Heart left ventricle (tissue), 16 donors: ENCODE data around the gene ARAP1. TPM values are rescaled to one million over a fixed set of nuclear protein-coding genes. Genes with fewer than 3 reads are reported as not detected.
A peak's percentile ranks its signal among the peaks of the same experiment; 100 is the strongest.

ENCODE experiments used
- ATAC-seq, 4 donors: fragments of 200-7000 bp; cut with Tn5 transposase; one replicate each; pipeline ENCODE4 v1.9.1; 2020 to 2022; ENCODE audit warnings: moderate library complexity in 4 of 4, mild to moderate bottlenecking in 3 of 4, moderate number of reproducible peaks in 1 of 4
- DNase-seq, 5 donors: peaks; one replicate each; pipeline ENCODE4 v3.0.0-alpha.2; 2020
- H3K27ac ChIP-seq, 12 donors: fragments of 200-600 bp; sonication (generic) in 4 of 12; one replicate each; pipeline versions ENCODE4 v1.5.0 to v1.8.0; 2016 to 2022; ENCODE audit warnings: mild to moderate bottlenecking in 2 of 12
- H3K27me3 ChIP-seq, 9 donors: fragments of 200-600 bp; sonication (generic) in 2 of 9; one replicate each; pipeline versions ENCODE4 v1.5.1 to v1.8.0; 2016 to 2022; ENCODE audit warnings: mild to moderate bottlenecking in 3 of 9
- H3K36me3 ChIP-seq, 9 donors: fragments of 200-600 bp; sonication (generic) in 2 of 9; one replicate each; pipeline versions ENCODE4 v1.5.0 to v1.8.0; 2018 to 2022; ENCODE audit warnings: mild to moderate bottlenecking in 2 of 9
- H3K4me1 ChIP-seq, 12 donors: fragments of 200-600 bp; sonication (generic) in 4 of 12; one replicate each; pipeline versions ENCODE4 v1.5.0 to v1.8.0; 2016 to 2022; ENCODE audit warnings: mild to moderate bottlenecking in 3 of 12
- H3K4me3 ChIP-seq, 12 donors: fragments of 200-600 bp; sonication (generic) in 4 of 12; one replicate each; pipeline versions ENCODE4 v1.5.0 to v1.8.0; 2017 to 2022; ENCODE audit warnings: mild to moderate bottlenecking in 9 of 12, moderate library complexity in 4 of 12
- H3K9me3 ChIP-seq, 12 donors: fragments of 200-600 bp; sonication (generic) in 4 of 12; one replicate each; pipeline versions ENCODE4 v1.5.0 to v1.8.0; 2016 to 2022; ENCODE audit warnings: mild to moderate bottlenecking in 1 of 12
- POLR2A ChIP-seq, 2 donors: fragments of 450-650 bp; IDR thresholded peaks; one replicate each; pipeline ENCODE4 v1.6.1; 2017; ENCODE audit warnings: antibody characterized with exemption in 2 of 2, mild to moderate bottlenecking in 2 of 2, moderate library complexity in 2 of 2
- WGBS, 4 donors: extraction: QIAGEN DNeasy Blood & Tissue Kit in 2 of 4; methylation state at CpG; one replicate each; pipeline versions ENCODE4 v1.1.5 to v1.1.7; 2013 to 2018; 5-methylcytosine and 5-hydroxymethylcytosine counted together
- intact Hi-C, 10 donors: fragments of 100-400 bp; cut with DNase I; formaldehyde crosslinking; loops; one replicate each; pipeline versions ENCODE4 v1.11.1 to v1.14.2; 2022
- polyA plus RNA-seq, 2 donors: library from polyadenylated mRNA; stranded (reverse); fragments of 200-250 nt; gene quantifications; one replicate each; pipeline ENCODE4 v1.2.3, GENCODE V29; 2013
- total RNA-seq, 9 donors: library from RNA; depleted of rRNA in 2 of 9; stranded (reverse); fragments of >200 nt in 2 of 9; fragmentation: NEBNext Ultra II Directional in 3 of 9; extraction: Animal tissue kit (Norgen Biotek cat#: 25700) in 3 of 9; gene quantifications; one replicate each; pipeline versions ENCODE4 v1.1.0 to v1.2.4, GENCODE V29; 2016 to 2023
- TF ChIP-seq, protein P1 (sequence below), 12 donors: fragments of 200-600 bp; sonication (generic) in 4 of 12; IDR thresholded peaks; one replicate each; pipeline versions ENCODE4 v1.5.0 to v1.8.0; 2018 to 2022; ENCODE audit warnings: antibody characterized with exemption in 12 of 12, mild to moderate bottlenecking in 5 of 12
- donor health status: ischemic (EF 13 %, LVEDD 7.1; RV severe dilation, severe dysfunction).
- donor health status: healthy with polysubstance abuse.
- donor health status: DM: no; HTN: yes; CAD: no.
- donor health status: DM: no; HTN: no; CAD: no.
- donor health status: ischemic (EF 25% LVEDD 6.9; RV normal size, moderate dysfunction).
- donor health status: ischemic (EF 25% LVEDD 5.7; RV mildly dilated, moderate dysfunction).
- donor health status: healthy.
- donor health status: DM: yes; HTN: yes; CAD: no.
- donor health status: ischemic (EF 35%, LVEDD 5.7; RV mildly dilated, moderate dysfunction).
- donor health status: nonischemic (EF 11% LVEDD 7.7; RV severe dilation, severe dysfunction).
- donor health status: DM: yes; HTN: yes; CAD: no.
- donor health status: PGD.
- donor health status: ischemic (EF 29% LVEDD 5.4; RV normal size, mild dysfunction).
- donor health status: nonischemic (EF 23%, LVEDD 6.1; RV moderate dilation, normal function).

ARAP1 gene
- total and polyA plus RNA-seq, 11 donors, result 35.4 to 116 (median 43.6) TPM

DNA sequence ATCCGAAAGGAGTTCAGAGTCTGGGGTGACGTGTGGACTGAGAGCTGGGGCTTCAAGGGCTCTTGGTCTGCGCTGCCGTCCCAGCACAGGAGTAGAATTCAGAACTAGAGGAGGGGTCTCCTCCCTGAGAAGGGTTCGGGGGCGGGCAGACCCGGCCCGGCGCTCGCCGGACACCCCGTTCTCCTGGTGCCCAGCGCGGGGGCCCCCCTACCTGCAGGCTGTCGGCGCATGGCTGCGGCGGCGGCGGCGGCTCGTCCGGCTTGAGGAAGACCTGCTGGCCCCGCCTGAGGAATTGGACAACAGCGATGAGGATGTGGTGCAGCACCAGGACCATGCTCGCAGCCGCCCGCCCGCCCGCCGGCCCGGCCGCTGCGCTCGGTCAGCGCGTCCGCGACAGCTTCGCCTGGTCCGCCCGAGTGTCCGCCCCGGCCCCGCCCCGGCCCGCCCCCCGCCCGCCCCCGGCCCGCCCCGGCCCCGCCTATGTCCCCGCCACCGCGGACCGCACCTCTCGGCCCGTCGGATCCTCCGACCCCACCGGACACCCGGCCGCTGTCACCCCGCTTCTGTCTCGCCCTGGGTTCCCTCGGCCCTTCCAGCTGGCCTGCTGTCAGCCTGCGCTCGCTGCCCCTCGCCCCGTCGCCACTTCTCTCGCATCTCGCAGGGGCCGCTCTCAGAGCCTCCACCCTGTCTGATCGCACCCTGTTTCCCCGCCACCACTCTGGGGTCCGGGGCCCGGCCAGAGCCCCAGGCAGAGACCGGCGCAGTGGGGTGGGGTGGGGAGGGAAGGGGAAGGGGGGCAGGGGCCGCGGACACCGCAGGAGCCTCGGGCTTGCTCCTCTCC, 109.9 kb downstream of the ARAP1 start:
- TF ChIP-seq, protein P1, sequence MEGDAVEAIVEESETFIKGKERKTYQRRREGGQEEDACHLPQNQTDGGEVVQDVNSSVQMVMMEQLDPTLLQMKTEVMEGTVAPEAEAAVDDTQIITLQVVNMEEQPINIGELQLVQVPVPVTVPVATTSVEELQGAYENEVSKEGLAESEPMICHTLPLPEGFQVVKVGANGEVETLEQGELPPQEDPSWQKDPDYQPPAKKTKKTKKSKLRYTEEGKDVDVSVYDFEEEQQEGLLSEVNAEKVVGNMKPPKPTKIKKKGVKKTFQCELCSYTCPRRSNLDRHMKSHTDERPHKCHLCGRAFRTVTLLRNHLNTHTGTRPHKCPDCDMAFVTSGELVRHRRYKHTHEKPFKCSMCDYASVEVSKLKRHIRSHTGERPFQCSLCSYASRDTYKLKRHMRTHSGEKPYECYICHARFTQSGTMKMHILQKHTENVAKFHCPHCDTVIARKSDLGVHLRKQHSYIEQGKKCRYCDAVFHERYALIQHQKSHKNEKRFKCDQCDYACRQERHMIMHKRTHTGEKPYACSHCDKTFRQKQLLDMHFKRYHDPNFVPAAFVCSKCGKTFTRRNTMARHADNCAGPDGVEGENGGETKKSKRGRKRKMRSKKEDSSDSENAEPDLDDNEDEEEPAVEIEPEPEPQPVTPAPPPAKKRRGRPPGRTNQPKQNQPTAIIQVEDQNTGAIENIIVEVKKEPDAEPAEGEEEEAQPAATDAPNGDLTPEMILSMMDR (IDR thresholded peaks at IDR 0.05), result no peak
- peak in 1 of 2 donors; percentile 83 for TF ChIP-seq POLR2A (IDR thresholded peaks at IDR 0.05)
- no peaks in the 10 kb centered on the region for H3K36me3 ChIP-seq
- H3K9me3 ChIP-seq, result no peaks in the 10 kb centered on the region
- DNase-seq (peak; percentile 45 to 74 (median 59)), ATAC-seq (peak in 3 of 4 donors; percentile 52 to 79 (median 74))
- H3K27ac ChIP-seq, result peak overlapping the region in 11 of 12 donors; percentile 45 to 83 (median 66)
- peak overlapping the region; percentile 54 to 88 (median 72) for H3K4me3 ChIP-seq
- WGBS, 4 donors, result 1 to 3% (median 2%) methylated on average over 17 to 85 of the region's 85 CpGs
- peaks cover 5 to 50% (median 26%) of the 10 kb centered on the region in 12 donors for H3K4me1 ChIP-seq
- H3K27me3 ChIP-seq, result peaks cover 0 to 29% (median 0%) of the 10 kb centered on the region in 9 donors
- intact Hi-C loops, result loop anchor here in 9 of 10 donors (1.0 to 10.0 kb wide), 9 partner anchors 43 to 171 kb away; no protein-coding TSS in a partner anchor

DNA sequence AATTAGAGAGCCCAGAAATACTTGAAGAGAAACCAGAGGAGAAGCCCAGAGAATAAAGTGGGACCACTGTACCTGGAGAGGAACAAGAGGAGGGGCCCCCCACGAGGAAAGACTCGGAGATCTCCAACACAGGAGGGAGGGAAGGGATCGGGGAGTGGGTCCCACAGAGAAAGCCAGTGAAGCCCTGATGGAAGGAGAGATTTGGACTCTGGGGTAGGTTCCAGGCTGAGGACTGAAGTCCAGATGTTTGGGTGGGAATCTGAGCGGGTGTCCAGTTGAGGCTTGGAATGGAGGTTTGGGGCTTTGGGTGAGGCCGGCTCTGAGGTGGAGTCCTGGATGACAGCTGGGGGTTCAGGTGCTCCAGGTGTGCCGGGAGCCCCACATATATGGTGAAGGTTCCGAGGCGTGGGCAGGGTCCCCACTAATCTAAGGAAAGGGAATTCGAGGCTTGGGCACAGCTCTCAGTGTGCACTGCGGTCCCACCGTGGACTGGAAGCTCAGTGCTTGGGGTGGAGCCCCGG, 110.6 kb downstream of the ARAP1 start:
- Histone ChIP-seq H3K27ac (peak overlapping the region; percentile 6 to 83 (median 65)), H3K4me3 (peak overlapping the region; percentile 54 to 88 (median 72))
- intact Hi-C loops, result loop anchor here in 9 of 10 donors (1.0 to 10.0 kb wide), 9 partner anchors 42 to 171 kb away; no protein-coding TSS in a partner anchor

DNA sequence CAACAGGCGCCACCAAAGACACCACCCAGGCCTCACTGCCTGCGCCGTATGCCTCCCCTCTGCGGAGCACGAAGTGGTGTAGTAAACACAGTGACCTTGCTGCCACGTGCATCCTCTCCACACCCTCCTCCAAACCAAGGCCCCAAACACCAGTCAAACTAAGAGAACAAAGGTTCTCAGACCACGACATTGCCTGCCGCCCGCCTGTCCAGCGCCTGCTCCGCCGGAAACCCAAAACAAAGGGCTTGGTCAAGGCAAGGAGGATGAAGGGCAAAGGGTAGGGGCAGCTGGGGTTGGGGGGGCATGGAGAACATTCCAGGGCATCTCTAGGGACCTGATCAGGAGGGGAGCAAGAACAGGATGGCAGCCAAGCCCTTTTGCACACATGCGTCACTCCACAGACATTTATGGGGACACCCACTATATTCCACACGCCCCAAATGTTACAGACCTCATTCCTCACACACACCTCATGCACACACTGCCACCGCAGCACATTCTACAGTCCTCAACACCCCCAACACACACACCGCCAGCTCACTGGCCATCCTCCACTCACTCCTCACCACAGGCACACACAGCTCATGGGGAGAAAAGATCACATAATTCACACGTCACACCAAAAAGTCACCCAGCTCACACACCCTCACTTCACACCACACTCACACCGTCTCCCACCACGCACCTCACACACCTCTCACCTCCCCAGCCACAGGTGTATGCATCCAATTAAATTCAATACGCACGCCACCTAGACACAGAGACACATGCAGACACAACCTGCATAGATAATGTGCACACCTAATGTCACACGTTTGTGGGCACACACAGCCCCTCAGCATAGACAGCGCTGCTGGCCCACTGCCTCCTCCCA, 112.5 kb downstream of the ARAP1 start:
- Histone ChIP-seq H3K4me3 (peak overlapping the region in 11 of 12 donors; percentile 12 to 88 (median 73)), H3K9me3 (no peaks in the 10 kb centered on the region), H3K4me1 (peaks cover 5 to 75% (median 45%) of the 10 kb centered on the region in 12 donors), H3K27me3 (peaks cover 0 to 29% (median 0%) of the 10 kb centered on the region in 9 donors), H3K36me3 (no peaks in the 10 kb centered on the region), H3K27ac (peak overlapping the region; percentile 15 to 89 (median 60))
- WGBS, 4 donors, result 66 to 85% (median 71%) methylated on average over 23 of the region's 23 CpGs
- ATAC-seq, result peak; percentile 28 to 75 (median 40)
- intact Hi-C loops, result loop anchor here in 5 of 10 donors (2.0 to 10.0 kb wide), 3 partner anchors 41 to 167 kb away; no protein-coding TSS in a partner anchor
- TF ChIP-seq POLR2A (IDR thresholded peaks at IDR 0.05), result peak in 1 of 2 donors; percentile 9
- TF ChIP-seq, protein P1 (IDR thresholded peaks at IDR 0.05), result peak in 1 of 12 donors; percentile 8
- peak; percentile 49 to 75 (median 66) for DNase-seq

More for the DNA sequence above, 110.6 kb downstream of the ARAP1 start:
- Histone ChIP-seq H3K9me3 (no peaks in the 10 kb centered on the region), H3K36me3 (no peaks in the 10 kb centered on the region), H3K4me1 (peaks cover 5 to 57% (median 32%) of the 10 kb centered on the region in 12 donors), H3K27me3 (peaks cover 0 to 29% (median 0%) of the 10 kb centered on the region in 9 donors)
- ATAC-seq (no peak), DNase-seq (no peak)
- whole genome bisulfite sequencing, 4 donors, result 32 to 52% (median 42%) methylated on average over 11 to 12 of the region's 12 CpGs
- TF ChIP-seq, protein P1 (IDR thresholded peaks at IDR 0.05), result no peak
- TF ChIP-seq POLR2A (IDR thresholded peaks at IDR 0.05), result no peak
